T47D (cell line): Measurements from ENCODE around the gene LCE1E.

Experiments used
- DNase-seq, 2 experiments: peaks; one replicate each; pipeline versions ENCODE4 v3.0.0 to v3.0.0-alpha.2; 2011 to 2012; ENCODE audit warnings: low read depth in 1 of 2, low spot score in 1 of 2
- JUND ChIP-seq: IDR thresholded peaks from 2 replicates; pipeline ENCODE4 v1.6.1; 2012; ENCODE audit warnings: low read depth
- in situ Hi-C: cut with HindIII; loops from 2 replicates; pipeline ENCODE4 v1.10.0; 2016; ENCODE audit warnings: low sequenced_read_pairs, low pct_unique_long_range_greater_than_20kb

Gene LCE1E

GRCh38 chr1:152811050-152811449 lies 25.0 kb downstream of the LCE1E start:
- DNase-seq: no peak
- in situ Hi-C loops: no loop called here
- TF ChIP-seq JUND: no peak

GRCh38 chr1:152811671-152812070 lies 25.6 kb downstream of the LCE1E start, which contains the start of gene LCE1B:
TSS of gene LCE1B (plus strand) at chr1:152811971. CDS start at chr1:152812447, 476 bp downstream.
- no peak for DNase-seq
- TF ChIP-seq JUND: no peak

GRCh38 chr1:152817309-152817708 lies 31.3 kb downstream of the LCE1E start:
- no peak for TF ChIP-seq JUND
- in situ Hi-C loops: no loop called here
- DNase-seq: no peak

More at GRCh38 chr1:152811671-152812070, 25.6 kb downstream of the LCE1E start, which contains the start of gene LCE1B:
- in situ Hi-C loops: no loop called here

- no peak for DNase-seq
- in situ Hi-C loops: no loop called here
- TF ChIP-seq JUND: no peak
Measured at GRCh38 chr1:152823294-152823693, 37.2 kb downstream of the LCE1E start.

GRCh38 chr1:152824964-152825363 lies 38.9 kb downstream of the LCE1E start:
- DNase-seq: no peak
- in situ Hi-C loops: no loop called here
- TF ChIP-seq JUND: no peak

- TF ChIP-seq JUND: no peak
- in situ Hi-C loops: no loop called here
- DNase-seq: no peak
Measured at GRCh38 chr1:152827173-152827572, 41.1 kb downstream of the LCE1E start, which contains the start of gene LCE1A. TSS of gene LCE1A (plus strand) at chr1:152827473. CDS start at chr1:152827473, 0 bp downstream.

GRCh38 chr1:152836870-152837269 lies 50.8 kb downstream of the LCE1E start:
- no peak for DNase-seq
- in situ Hi-C loops: no loop called here
- TF ChIP-seq JUND: no peak
